K562 (cell line): ENCODE results near the gene HOXC11. TPM values are rescaled to one million over a fixed set of nuclear protein-coding genes. Genes with fewer than 3 reads are reported as not detected.

Experiments used
- ATAC-seq: fragments of 200-7000 bp; cut with Tn5 transposase; 3 replicates; pipeline ENCODE4 v1.9.1; 2020; ENCODE audit warnings: moderate library complexity
- BruUV-seq: library from RNA; stranded (reverse); fragments of 400-500 nt; replicated peaks from 2 replicates; lab custom pipeline; 2021; lab: Mats Ljungman, UMichigan
- CTCF ChIA-PET: fragments of 300-600 bp; formaldehyde crosslinking; extraction: SDS; loops from one replicate; lab custom pipeline; 2021; ENCODE audit warnings: low intra/inter-chr PET ratio; lab: Yijun Ruan, JAX
- POLR2A ChIA-PET: fragments of 300-600, 350-650 bp; sonication (Branson Sonifier 250); formaldehyde crosslinking; extraction: SDS; loops from one replicate; lab custom pipeline; 2021; ENCODE audit warnings: antibody characterized with exemption, inconsistent platforms; lab: Yijun Ruan, JAX
- DNase-seq, 4 experiments: peaks; one replicate each; pipeline versions ENCODE4 v3.0.0 to v3.0.0-alpha.2; 2011 to 2018; ENCODE audit warnings: low spot score in 3 of 4, mixed read lengths in 3 of 4; ENCODE audit errors: extremely low read depth in 1 of 4
- FAIRE-seq: peaks from 2 replicates; lab custom pipeline; 2011; peaks lifted over from hg19 to GRCh38; lab: Jason Lieb, UNC
- H2AFZ ChIP-seq: 2 replicates; pipeline ENCODE4 v1.6.0; 2011; ENCODE audit warnings: low read depth, low read length, control low read depth, inconsistent platforms
- H3K27ac ChIP-seq: fragments of 200-600 bp; 3 replicates; pipeline ENCODE4 v1.8.0; 2011; ENCODE audit warnings: low read depth, mild to moderate bottlenecking, control low read depth, inconsistent platforms, low read length, moderate library complexity, mixed read lengths; ENCODE audit errors: extremely low read depth
- H3K27me3 ChIP-seq, 2 experiments: fragments of 300-600 bp in 1 of 2; 2 replicates in 1 of 2; 3 replicates in 1 of 2; pipeline versions ENCODE4 v1.6.0 to v1.8.0; 2011; ENCODE audit warnings: inconsistent platforms in 2 of 2, low read length in 2 of 2, mild to moderate bottlenecking in 1 of 2, mixed read lengths in 1 of 2, moderate library complexity in 1 of 2; ENCODE audit not compliant: control insufficient read depth in 2 of 2, insufficient read depth in 2 of 2
- H3K36me3 ChIP-seq: fragments of 300-600 bp; 3 replicates; pipeline ENCODE4 v1.8.0; 2011; ENCODE audit warnings: mild to moderate bottlenecking, low read length, inconsistent platforms; ENCODE audit not compliant: control insufficient read depth, insufficient read depth
- H3K4me1 ChIP-seq, 2 experiments: fragments of 200-600 bp in 1 of 2; replicated peaks in 1 of 2; 2 replicates in 1 of 2; 3 replicates in 1 of 2; pipeline versions ENCODE4 v1.5.1 to v1.8.0; 2011; ENCODE audit warnings: inconsistent platforms in 2 of 2, low read length in 2 of 2, mild to moderate bottlenecking in 1 of 2, mixed read lengths in 1 of 2, moderate library complexity in 1 of 2; ENCODE audit not compliant: control insufficient read depth in 2 of 2, insufficient read depth in 2 of 2
- H3K4me2 ChIP-seq: 2 replicates; pipeline ENCODE4 v1.6.1; 2011; ENCODE audit warnings: low read length, control low read depth, inconsistent platforms, mixed read lengths; ENCODE audit not compliant: insufficient read depth
- H3K4me3 ChIP-seq: fragments of 200-600 bp; sonication (generic), shearing (Covaris generic); 2 replicates; pipeline ENCODE4 v1.5.1; 2016; ENCODE audit warnings: control low read depth, inconsistent platforms
- H3K79me2 ChIP-seq: fragments of 200-600 bp; 3 replicates; pipeline ENCODE4 v1.8.0; 2011; ENCODE audit warnings: low read length, inconsistent platforms; ENCODE audit not compliant: control insufficient read depth, insufficient read depth
- H3K9ac ChIP-seq, 2 experiments: 2 replicates each; pipeline versions ENCODE4 v1.6.0 to v1.6.1; 2011; ENCODE audit warnings: low read depth in 2 of 2, low read length in 2 of 2, control low read depth in 1 of 2, inconsistent platforms in 1 of 2, mild to moderate bottlenecking in 1 of 2, mixed read lengths in 1 of 2; ENCODE audit not compliant: insufficient read depth in 1 of 2
- H3K9me1 ChIP-seq: one replicate; pipeline ENCODE4 v1.6.0; 2011; ENCODE audit warnings: inconsistent platforms, mild to moderate bottlenecking, low read length, moderate library complexity; ENCODE audit not compliant: control insufficient read depth, insufficient read depth
- H3K9me3 ChIP-seq: replicated peaks from 2 replicates; pipeline ENCODE4 v1.5.1; 2011; ENCODE audit warnings: low read depth, low read length, inconsistent platforms; ENCODE audit not compliant: control insufficient read depth, insufficient read depth
- H4K20me1 ChIP-seq: replicated peaks from 2 replicates; pipeline ENCODE4 v1.6.1; 2011; ENCODE audit warnings: low read length, inconsistent platforms, mixed read lengths; ENCODE audit not compliant: control insufficient read depth, insufficient read depth
- ARID1B ChIP-seq: fragments of 450-650 bp; IDR thresholded peaks from 2 replicates; pipeline ENCODE4 v1.6.1; 2016; ENCODE audit warnings: antibody characterized with exemption, mild to moderate bottlenecking, inconsistent platforms
- BRD9 ChIP-seq: fragments of 450-650 bp; IDR thresholded peaks from 2 replicates; pipeline ENCODE4 v1.6.1; 2018; ENCODE audit warnings: low read depth; ENCODE audit not compliant: partially characterized antibody
- CHD4 ChIP-seq: fragments of 200-600 bp; sonication (generic); IDR thresholded peaks from 3 replicates; pipeline ENCODE4 v1.6.1; 2012; ENCODE audit warnings: low read depth, mild to moderate bottlenecking, mixed read lengths, low read length, inconsistent platforms; ENCODE audit not compliant: insufficient read depth, insufficient replicate concordance, poor library complexity, severe bottlenecking
- CREB3L1 ChIP-seq: fragments of 450-650 bp; IDR thresholded peaks from 2 replicates; pipeline ENCODE4 v1.6.1; 2014; ENCODE audit warnings: low read depth, mild to moderate bottlenecking, moderate library complexity, borderline replicate concordance
- CREM ChIP-seq: IDR thresholded peaks from 2 replicates; pipeline ENCODE4 v1.6.1; 2014; ENCODE audit warnings: antibody characterized with exemption, low read depth
- DIDO1 ChIP-seq: fragments of 450-650 bp; IDR thresholded peaks from 2 replicates; pipeline ENCODE4 v1.6.1; 2016; ENCODE audit warnings: low read depth, missing biosample characterization, missing genetic modification characterization
- HMGN3 ChIP-seq: IDR thresholded peaks from 2 replicates; pipeline ENCODE4 v1.6.1; 2011; ENCODE audit warnings: borderline replicate concordance, low read depth, mild to moderate bottlenecking, mixed read lengths, low read length; ENCODE audit not compliant: insufficient read length; ENCODE audit errors: extremely low read depth
- MTA1 ChIP-seq: fragments of 450-650 bp; IDR thresholded peaks from 2 replicates; pipeline ENCODE4 v1.6.1; 2017; ENCODE audit warnings: borderline replicate concordance
- POLR3G ChIP-seq: IDR thresholded peaks from 2 replicates; pipeline ENCODE4 v1.6.1; 2011; ENCODE audit not compliant: insufficient read length, insufficient replicate concordance; ENCODE audit errors: extremely low read depth
- RBBP5 ChIP-seq: fragments of 200-600 bp; sonication (generic); IDR thresholded peaks from 2 replicates; pipeline ENCODE4 v1.6.1; 2012; ENCODE audit warnings: borderline replicate concordance, mild to moderate bottlenecking, low read length, control low read depth, inconsistent platforms; ENCODE audit not compliant: insufficient read depth, poor library complexity, severe bottlenecking
- RBFOX2 ChIP-seq: fragments of 200-400 bp; formaldehyde crosslinking; IDR thresholded peaks from 2 replicates; pipeline ENCODE4 v1.6.1; 2017; ENCODE audit warnings: low read depth, mild to moderate bottlenecking, low read length, moderate library complexity
- TARDBP ChIP-seq: fragments of 450-650 bp; IDR thresholded peaks from 2 replicates; pipeline ENCODE4 v1.6.1; 2016
- TEAD4 ChIP-seq, 2 experiments: sonication (generic) in 1 of 2; formaldehyde crosslinking in 1 of 2; IDR thresholded peaks; 2 replicates each; pipeline versions ENCODE4 v1.6.1 to v1.8.0; 2012 to 2022; ENCODE audit warnings: borderline replicate concordance in 1 of 2, inconsistent platforms in 1 of 2, low read length in 1 of 2, mild to moderate bottlenecking in 1 of 2, missing genetic modification reagents in 1 of 2
- ZBTB7A ChIP-seq: IDR thresholded peaks from 2 replicates; pipeline ENCODE4 v1.6.1; 2011; ENCODE audit warnings: low read depth, mild to moderate bottlenecking, low read length, moderate library complexity, borderline replicate concordance; ENCODE audit not compliant: control insufficient read depth
- ZFX ChIP-seq: sonication (generic); formaldehyde crosslinking; IDR thresholded peaks from 2 replicates; pipeline ENCODE4 v1.8.0; 2022; ENCODE audit warnings: mild to moderate bottlenecking, missing genetic modification reagents, moderate library complexity
- ZNF253 ChIP-seq: fragments of 250-450 bp; sonication (Bioruptor Pico); conservative IDR thresholded peaks from 2 replicates; pipeline ENCODE4 v1.6.1; 2021; ENCODE audit warnings: mild to moderate bottlenecking
- ZNF695 ChIP-seq: fragments of 450-650 bp; formaldehyde crosslinking; IDR thresholded peaks from 2 replicates; pipeline ENCODE4 v1.4.0; 2020; ENCODE audit warnings: mild to moderate bottlenecking, moderate library complexity
- WGBS: fragments of 100-300 bp; shearing (Covaris generic); methylation state at CpG from one replicate; pipeline ENCODE4 v1.1.6; 2016; ENCODE audit warnings: low coverage, mixed read lengths; ENCODE audit not compliant: insufficient coverage; ENCODE audit errors: missing lambda C conversion rate; 5-methylcytosine and 5-hydroxymethylcytosine counted together
- in situ Hi-C: fragments of 300-500 bp; cut with MboI; formaldehyde crosslinking; loops from 4 replicates; pipeline ENCODE4 v1.15.0; 2018; ENCODE audit warnings: inconsistent platforms, mixed read lengths
- intact Hi-C: fragments of 100-400 bp; cut with micrococcal nuclease; formaldehyde crosslinking; loops from 2 replicates; pipeline ENCODE4 v1.14.2; 2022
- polyA plus RNA-seq, 8 experiments: library from polyadenylated mRNA; depleted of rRNA in 4 of 8; stranded (reverse) in 5 of 8; unstranded in 3 of 8; fragments of >200 nt; fragmentation: Nextera tagmentation in 2 of 8; fragmentation: Illumina TruSeq in 1 of 8; extraction: Ambion mirVana in 2 of 8; extraction: Trizol in 1 of 8; gene quantifications; 2 replicates each; pipeline versions ENCODE4 v1.2.1 to v1.2.3, GENCODE V29; 2011 to 2014; ENCODE audit warnings: inconsistent platforms in 1 of 8, missing spikeins in 1 of 8
- total RNA-seq, 7 experiments: library from RNA; depleted of rRNA in 6 of 7; stranded (reverse); fragments of >200 nt in 6 of 7; fragmentation: Illumina TruSeq in 2 of 7; extraction: Trizol in 2 of 7; gene quantifications; 2 replicates each; pipeline versions ENCODE4 v1.2.1 to v1.2.3, GENCODE V29; 2011 to 2021; ENCODE audit warnings: low replicate concordance in 1 of 7
- TF ChIP-seq, protein P1 (sequence below): fragments of 450-650 bp; IDR thresholded peaks from 2 replicates; pipeline ENCODE4 v1.6.1; 2016; ENCODE audit warnings: borderline replicate concordance

The HOXC11 gene
- total and polyA plus RNA-seq, 9 of the 15 experiments (the other 6 are each of a cell fraction or from before 2014, with no cell fraction given), result not detected

DNA sequence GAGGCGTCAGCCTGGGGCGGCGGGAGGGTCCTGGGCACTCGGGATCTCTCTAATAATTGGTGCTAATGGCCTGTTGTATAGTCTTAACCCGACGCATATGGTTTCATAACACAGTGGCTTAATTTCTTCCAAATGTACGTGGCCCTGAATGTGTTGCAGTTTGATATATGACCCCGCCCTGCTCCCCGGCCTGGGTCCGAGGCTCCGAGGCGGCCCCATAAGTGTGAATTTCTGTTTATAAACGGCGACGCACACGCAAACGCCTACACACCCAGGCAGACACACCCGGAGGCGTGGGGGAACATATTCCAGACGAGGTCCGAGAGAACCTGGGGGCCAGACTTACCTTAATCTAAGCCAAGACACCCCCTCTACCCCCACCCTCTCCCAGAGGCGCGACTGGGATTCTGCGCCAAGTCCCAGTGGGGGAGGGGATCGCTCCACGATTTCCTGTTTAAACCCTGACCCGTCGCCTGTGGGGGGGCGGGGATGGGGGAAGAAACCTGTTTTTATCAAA lies 45.6 kb downstream of the HOXC11 start:
- no peaks in the 10 kb centered on the region for H3K27me3 ChIP-seq
- TF ChIP-seq ARID1B (peak; percentile 27; the same call in 1 of the 2 replicates), RBFOX2 (peak; percentile 51), POLR3G (no peak), DIDO1 (tag) (no peak), ZBTB7A (peak; percentile 54; the same call in 1 of the 2 replicates), ZFX (CRISPR knock-in tag) (peak; percentile 73), HMGN3 (peak; percentile 37), ZNF695 (CRISPR knock-in tag) (no peak), CREM (peak; percentile 58; the same call in 1 of the 2 replicates), CHD4 (peak; percentile 76), TARDBP (no peak), CREB3L1 (peak; percentile 40; the same call in 1 of the 2 replicates), TEAD4 (IDR thresholded peaks at IDR 0.05; ENCODE audit: low read length) (no peak), TEAD4 (CRISPR knock-in tag; IDR thresholded peaks at IDR 0.05; ENCODE audit: borderline replicate concordance) (no peak), BRD9 (peak; percentile 12), RBBP5 (no peak), MTA1 (no peak), ZNF253 (CRISPR knock-in tag) (no peak)
- TF ChIP-seq, protein P1, sequence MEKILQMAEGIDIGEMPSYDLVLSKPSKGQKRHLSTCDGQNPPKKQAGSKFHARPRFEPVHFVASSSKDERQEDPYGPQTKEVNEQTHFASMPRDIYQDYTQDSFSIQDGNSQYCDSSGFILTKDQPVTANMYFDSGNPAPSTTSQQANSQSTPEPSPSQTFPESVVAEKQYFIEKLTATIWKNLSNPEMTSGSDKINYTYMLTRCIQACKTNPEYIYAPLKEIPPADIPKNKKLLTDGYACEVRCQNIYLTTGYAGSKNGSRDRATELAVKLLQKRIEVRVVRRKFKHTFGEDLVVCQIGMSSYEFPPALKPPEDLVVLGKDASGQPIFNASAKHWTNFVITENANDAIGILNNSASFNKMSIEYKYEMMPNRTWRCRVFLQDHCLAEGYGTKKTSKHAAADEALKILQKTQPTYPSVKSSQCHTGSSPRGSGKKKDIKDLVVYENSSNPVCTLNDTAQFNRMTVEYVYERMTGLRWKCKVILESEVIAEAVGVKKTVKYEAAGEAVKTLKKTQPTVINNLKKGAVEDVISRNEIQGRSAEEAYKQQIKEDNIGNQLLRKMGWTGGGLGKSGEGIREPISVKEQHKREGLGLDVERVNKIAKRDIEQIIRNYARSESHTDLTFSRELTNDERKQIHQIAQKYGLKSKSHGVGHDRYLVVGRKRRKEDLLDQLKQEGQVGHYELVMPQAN, result 0 out of 2 replicates have a peak, but pooled peaks have one; percentile 5

More for the DNA sequence above, 45.6 kb downstream of the HOXC11 start:
- TSS peak; percentile 92 for BruUV-seq
- FAIRE-seq (peak; percentile 52), DNase-seq (peak; percentile 74 to 77 (median 76)), ATAC-seq (peak; percentile 18)
- intact Hi-C loops, result loop anchor here (10.0 kb wide), 1 partner anchor 276 kb away; no protein-coding TSS in a partner anchor
- H3K27ac ChIP-seq, result peak overlapping the region; percentile 86
- H3K4me2 ChIP-seq, result peak overlapping the region; percentile 91
- no peaks in the 10 kb centered on the region for H3K36me3 ChIP-seq
- in situ Hi-C loops, result no loop called here
- H3K9ac ChIP-seq, result peak overlapping the region; percentile 82 to 98
- ChIA-PET POLR2A (interaction anchor here (1.8 kb wide), 1 partner anchor 10 kb away, joined by 8 read pairs; the partner anchor contains the start of gene HOXC8), CTCF (interaction anchor here (1.0 kb wide), 1 partner anchor 13 kb away, joined by 3 read pairs; no protein-coding TSS in a partner anchor)
- WGBS, result 2% methylated on average over 22 of the region's 29 CpGs
- peaks cover 3% of the 10 kb centered on the region; the same call in 2 of the 3 replicates for H3K79me2 ChIP-seq
- peak overlapping the region; percentile 97 for H2AFZ ChIP-seq
- no peaks in the 10 kb centered on the region for H3K9me3 ChIP-seq
- H3K4me3 ChIP-seq, result peak overlapping the region; percentile 60
- H4K20me1 ChIP-seq, result no peaks in the 10 kb centered on the region
- no peaks in the 10 kb centered on the region for H3K9me1 ChIP-seq
- peaks cover 10 to 49% of the 10 kb centered on the region in 2 experiments for H3K4me1 ChIP-seq
